Keratinocyte (primary cell): ENCODE measurements around the gene ADCY7.

ENCODE experiments used
- EZH2 ChIP-seq: IDR thresholded peaks from one replicate; pipeline ENCODE4 v1.6.1; 2012; ENCODE audit warnings: inconsistent platforms, mild to moderate bottlenecking, low read length, moderate library complexity
- TF ChIP-seq, protein P1 (sequence below), 3 experiments: IDR thresholded peaks in 1 of 3; conservative IDR thresholded peaks in 1 of 3; optimal IDR thresholded peaks in 1 of 3; 2 replicates in 2 of 3; 3 replicates in 1 of 3; pipeline versions ENCODE3 to v1.5.1; 2011; ENCODE audit warnings: low read length in 3 of 3, mild to moderate bottlenecking in 3 of 3, moderate library complexity in 2 of 3, control low read depth in 1 of 3, inconsistent platforms in 1 of 3; ENCODE audit not compliant: insufficient read depth in 2 of 3; ENCODE audit errors: extremely low read depth in 1 of 3

DNA sequence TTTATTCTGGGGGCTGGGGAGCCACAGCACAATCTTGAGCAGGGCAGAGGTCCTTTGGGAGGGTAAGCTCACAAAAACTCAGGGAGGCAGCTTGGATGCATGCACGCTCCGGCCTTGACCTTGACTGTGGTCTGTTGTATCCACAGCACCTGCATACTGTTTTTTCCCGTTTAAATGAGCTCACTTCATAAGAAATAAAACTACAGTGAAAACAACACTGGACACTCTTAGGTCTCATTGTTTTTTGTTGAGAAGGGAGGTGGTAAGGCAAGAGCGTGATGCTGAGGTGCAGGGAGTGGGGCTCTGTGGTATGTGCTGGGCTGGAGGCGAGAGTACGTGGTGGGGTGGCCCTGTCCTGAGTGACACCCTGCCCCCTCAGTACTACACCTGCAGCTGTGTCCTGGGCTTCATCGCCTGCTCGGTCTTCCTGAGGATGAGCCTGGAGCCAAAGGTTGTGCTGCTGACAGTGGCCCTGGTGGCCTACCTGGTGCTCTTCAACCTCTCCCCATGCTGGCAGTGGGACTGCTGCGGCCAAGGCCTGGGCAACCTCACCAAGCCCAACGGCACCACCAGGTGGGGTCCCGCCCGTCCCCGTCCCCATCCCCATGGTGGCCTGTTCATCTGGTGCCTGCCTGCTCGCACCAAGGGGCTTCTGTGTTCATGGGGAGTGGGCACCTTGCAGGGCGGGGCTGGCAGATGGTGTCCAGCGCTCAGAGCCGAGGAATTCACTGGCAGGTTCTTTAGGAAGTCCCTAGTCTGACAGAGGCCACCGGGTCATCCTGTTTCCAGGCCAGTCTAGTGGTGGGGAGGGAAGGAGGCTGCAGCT lies 44.2 kb downstream of the ADCY7 start:
- TF ChIP-seq, protein P1, sequence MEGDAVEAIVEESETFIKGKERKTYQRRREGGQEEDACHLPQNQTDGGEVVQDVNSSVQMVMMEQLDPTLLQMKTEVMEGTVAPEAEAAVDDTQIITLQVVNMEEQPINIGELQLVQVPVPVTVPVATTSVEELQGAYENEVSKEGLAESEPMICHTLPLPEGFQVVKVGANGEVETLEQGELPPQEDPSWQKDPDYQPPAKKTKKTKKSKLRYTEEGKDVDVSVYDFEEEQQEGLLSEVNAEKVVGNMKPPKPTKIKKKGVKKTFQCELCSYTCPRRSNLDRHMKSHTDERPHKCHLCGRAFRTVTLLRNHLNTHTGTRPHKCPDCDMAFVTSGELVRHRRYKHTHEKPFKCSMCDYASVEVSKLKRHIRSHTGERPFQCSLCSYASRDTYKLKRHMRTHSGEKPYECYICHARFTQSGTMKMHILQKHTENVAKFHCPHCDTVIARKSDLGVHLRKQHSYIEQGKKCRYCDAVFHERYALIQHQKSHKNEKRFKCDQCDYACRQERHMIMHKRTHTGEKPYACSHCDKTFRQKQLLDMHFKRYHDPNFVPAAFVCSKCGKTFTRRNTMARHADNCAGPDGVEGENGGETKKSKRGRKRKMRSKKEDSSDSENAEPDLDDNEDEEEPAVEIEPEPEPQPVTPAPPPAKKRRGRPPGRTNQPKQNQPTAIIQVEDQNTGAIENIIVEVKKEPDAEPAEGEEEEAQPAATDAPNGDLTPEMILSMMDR (optimal IDR thresholded peaks at IDR 0.05 in 1 of 3, IDR thresholded peaks at IDR 0.05 in 1 of 3, conservative IDR thresholded peaks at IDR 0.05 in 1 of 3; ENCODE audit: extremely low read depth in 1 of 3, insufficient read depth in 2 of 3, low read length in 3 of 3), result no peak
- no peak for TF ChIP-seq EZH2
